ENCODE data around the gene CXCL14.

The CXCL14 gene

DNA sequence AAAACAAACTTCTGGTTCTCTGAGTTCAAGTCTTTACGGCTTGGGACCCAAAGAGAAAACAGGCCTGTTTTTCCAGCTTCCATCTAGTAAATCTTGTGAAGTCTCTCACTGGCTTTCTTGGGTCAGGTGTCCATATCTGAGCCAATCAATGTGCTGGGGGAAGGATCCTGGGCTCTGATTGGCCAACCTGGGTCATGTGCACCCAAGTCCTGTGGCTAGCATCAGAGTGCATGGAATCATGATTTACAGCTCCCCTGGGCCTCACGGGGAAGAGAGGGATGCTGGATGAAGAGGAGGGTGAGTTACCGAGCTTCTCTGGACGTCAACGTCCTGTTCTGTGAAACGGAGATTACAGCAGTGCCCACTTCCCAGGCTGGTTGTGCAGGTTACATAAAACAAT lies 19.4 kb downstream of the CXCL14 start:
- TF ChIP-seq, protein P1, sequence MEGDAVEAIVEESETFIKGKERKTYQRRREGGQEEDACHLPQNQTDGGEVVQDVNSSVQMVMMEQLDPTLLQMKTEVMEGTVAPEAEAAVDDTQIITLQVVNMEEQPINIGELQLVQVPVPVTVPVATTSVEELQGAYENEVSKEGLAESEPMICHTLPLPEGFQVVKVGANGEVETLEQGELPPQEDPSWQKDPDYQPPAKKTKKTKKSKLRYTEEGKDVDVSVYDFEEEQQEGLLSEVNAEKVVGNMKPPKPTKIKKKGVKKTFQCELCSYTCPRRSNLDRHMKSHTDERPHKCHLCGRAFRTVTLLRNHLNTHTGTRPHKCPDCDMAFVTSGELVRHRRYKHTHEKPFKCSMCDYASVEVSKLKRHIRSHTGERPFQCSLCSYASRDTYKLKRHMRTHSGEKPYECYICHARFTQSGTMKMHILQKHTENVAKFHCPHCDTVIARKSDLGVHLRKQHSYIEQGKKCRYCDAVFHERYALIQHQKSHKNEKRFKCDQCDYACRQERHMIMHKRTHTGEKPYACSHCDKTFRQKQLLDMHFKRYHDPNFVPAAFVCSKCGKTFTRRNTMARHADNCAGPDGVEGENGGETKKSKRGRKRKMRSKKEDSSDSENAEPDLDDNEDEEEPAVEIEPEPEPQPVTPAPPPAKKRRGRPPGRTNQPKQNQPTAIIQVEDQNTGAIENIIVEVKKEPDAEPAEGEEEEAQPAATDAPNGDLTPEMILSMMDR (IDR thresholded peaks at IDR 0.05; ENCODE audit: low read depth, low read length, missing control alignments): no peak
- DNase-seq (ENCODE audit: extremely low read depth, low read depth): no peak
- H3K4me3 ChIP-seq (replicated peaks; ENCODE audit: low read depth, low read length): no peak overlapping the region

DNA sequence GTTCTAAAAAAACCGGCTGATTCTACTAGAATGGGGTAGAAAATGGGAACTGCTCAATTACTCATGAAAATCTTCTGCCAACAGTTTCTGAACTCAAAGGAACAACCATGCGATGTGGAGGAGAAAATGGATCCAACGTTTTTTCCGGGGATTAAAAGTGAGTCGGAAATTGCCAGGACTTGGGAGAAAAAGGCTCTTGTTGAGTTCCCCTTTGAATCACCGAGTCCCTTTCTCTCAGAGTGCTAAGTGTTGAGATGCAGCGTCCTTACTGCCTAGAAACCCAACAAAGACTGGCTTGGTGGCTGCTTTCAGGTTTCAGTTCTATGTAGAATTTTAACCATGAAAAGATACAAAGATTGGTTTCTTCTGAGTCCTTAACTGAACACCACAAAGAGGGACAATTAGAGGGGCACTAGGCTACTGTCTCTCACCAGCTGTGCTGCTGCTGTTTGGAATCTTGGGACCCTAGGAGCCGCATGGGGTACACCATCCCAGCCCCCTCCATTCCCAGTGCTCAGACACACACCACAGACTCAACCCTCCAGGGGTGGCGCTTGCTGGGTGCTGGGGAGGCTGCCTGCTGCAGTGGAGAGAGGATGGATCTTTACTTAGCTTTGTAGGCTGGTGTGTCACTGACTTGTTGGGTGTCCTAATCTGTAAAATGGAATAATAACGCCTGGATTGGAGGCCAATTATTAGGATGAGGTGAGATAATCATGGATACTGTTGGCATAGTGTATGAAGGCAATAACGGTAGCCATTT lies 21.5 kb downstream of the CXCL14 start:
- no peak overlapping the region for H3K4me3 ChIP-seq (replicated peaks; ENCODE audit: low read depth, low read length)
- TF ChIP-seq, protein P1 (IDR thresholded peaks at IDR 0.05; ENCODE audit: low read depth, low read length, missing control alignments): no peak
- DNase-seq (ENCODE audit: extremely low read depth, low read depth): no peak

DNA sequence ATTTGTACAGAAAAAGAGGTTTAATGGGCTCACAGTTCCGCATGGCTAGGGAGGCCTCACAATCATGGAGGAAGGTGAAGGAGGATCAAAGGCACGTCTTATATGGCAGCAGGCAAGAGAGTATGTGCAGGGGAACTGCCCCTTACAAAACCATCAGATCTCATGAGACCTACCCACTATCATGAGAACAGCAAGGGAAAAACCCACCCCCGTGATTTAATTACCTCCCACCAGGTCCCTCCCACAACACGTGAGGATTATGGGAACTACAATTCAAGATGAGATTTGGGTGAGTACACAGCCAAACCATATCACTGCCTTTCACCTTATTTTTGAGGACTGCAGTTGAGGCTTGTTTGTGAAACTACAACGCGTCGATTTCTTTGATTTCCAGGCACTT lies 22.2 kb downstream of the CXCL14 start:
- no peak overlapping the region for H3K4me3 ChIP-seq (replicated peaks; ENCODE audit: low read depth, low read length)
- TF ChIP-seq, protein P1 (IDR thresholded peaks at IDR 0.05; ENCODE audit: low read depth, low read length, missing control alignments): no peak
- DNase-seq (ENCODE audit: extremely low read depth, low read depth): no peak

DNA sequence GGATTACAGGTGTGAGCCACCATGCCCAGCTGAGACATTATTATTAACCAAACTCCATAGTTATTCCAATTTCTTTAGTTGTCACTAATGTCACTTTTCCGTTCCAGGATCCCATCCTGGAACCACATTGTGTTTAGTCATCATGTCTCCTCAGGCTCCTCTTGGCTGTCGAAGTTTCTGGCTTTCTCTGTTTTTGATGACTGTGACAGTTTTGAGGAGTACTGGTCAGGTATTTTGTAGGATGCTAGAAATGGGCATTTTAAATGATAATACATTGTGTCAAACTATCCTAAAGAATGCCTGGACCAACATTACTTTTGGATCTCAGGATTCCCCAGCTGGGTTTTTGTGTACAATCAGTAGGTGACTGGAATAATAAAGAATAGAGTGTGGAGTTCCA lies 23.3 kb downstream of the CXCL14 start:
- H3K4me3 ChIP-seq (replicated peaks; ENCODE audit: low read depth, low read length): no peak overlapping the region
- DNase-seq (ENCODE audit: extremely low read depth, low read depth): no peak
- TF ChIP-seq, protein P1 (IDR thresholded peaks at IDR 0.05; ENCODE audit: low read depth, low read length, missing control alignments): no peak

DNA sequence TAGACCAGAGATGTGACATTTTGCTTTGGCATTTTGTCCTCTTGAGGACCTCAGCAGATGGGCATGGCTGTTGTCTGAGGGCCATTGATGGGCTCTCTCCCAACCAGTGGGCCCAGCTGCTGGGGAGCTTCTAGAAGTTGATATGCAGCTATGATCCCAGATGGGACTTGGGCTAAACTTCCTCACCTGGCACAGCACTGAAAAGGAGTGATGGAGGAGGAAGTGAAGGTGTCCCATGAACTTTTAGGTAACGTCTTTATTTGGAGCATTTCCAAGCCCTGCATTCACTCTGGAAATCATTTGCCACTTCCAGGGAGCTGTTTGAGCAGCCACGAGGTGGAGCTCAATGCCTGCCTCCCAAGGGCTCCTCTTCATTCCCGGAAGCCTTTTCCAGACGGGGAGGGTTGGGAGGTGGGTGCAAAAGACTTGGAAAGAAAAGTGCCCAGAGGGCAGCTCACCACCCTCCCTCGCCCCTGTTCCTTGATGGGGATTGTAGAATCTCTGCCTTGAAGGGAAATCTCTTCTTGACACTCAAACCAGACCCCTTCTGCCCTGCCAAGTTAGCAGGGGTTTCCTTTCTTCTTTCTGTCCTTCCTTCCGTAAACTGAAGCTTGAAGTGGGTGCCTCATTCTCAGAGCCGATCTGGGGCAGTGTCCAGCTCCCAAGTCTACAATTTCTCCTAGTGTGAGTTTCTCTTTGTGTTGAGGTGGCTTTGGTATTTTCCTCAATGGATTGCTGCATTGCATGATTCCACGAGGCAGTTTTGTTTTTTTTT lies 24.9 kb downstream of the CXCL14 start:
- TF ChIP-seq, protein P1 (IDR thresholded peaks at IDR 0.05; ENCODE audit: low read depth, low read length, missing control alignments): peak; percentile 41
- H3K4me3 ChIP-seq (replicated peaks; ENCODE audit: low read depth, low read length): no peak overlapping the region
- no peak for DNase-seq (ENCODE audit: extremely low read depth, low read depth)

DNA sequence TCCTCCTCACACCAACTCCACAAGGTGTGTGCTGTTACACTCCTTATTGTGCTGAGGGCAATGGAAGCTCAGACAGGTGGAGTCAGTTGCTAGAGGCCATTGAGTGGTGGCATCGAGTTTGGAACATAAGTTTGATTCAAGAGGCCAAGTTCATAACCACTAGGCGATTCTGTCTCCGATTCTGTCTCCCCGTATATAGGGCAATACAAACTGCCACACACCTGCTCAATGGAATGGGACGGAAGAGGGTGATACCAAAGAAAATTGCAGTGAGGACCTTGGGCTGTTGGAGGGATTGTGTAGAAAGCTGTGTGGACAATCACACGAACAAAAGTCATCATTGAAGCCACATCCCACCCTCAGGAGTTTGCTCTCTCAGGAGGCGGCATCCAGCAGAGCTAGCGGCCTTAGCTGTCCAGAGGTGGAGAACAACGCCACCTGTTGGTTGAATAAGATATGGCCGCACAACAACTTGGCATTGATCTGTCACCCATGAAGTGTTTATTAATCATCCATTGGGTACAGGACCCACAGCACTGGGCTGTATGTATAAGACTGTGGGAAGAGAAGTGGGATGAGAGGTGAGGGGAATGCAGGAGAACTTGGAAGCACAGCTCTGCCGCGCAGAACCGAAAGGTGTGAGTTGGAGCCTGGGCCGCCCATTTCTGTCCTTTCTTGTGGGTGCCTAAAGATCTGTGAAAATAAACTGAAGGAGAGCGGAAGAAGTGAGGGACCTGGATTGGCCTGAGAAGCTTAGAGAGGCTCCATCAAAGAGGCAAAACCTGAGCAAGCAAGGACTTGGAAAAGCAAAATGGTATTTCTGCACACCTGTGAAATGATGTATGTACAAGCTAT lies 27.0 kb downstream of the CXCL14 start:
- no peak overlapping the region for H3K4me3 ChIP-seq (replicated peaks; ENCODE audit: low read depth, low read length)
- DNase-seq (ENCODE audit: extremely low read depth, low read depth): peak; percentile 48
- TF ChIP-seq, protein P1 (IDR thresholded peaks at IDR 0.05; ENCODE audit: low read depth, low read length, missing control alignments): peak; percentile 87

Measured in HFF-Myc (cell line).